CD4-positive, alpha-beta T cell treated with Interferon gamma for 1 hour (primary cell): Measurements from ENCODE around the gene PPP2R5D.
A peak's percentile ranks its signal among the peaks of the same experiment; 100 is the strongest.
"Not testable (repeated sequence)": the region's sequence is repeated elsewhere in the genome, so short reads cannot be mapped to it uniquely, and the experiment has no call there.

Source experiments
- DNase-seq: peaks from one replicate; pipeline ENCODE4 v3.0.0-alpha.2; 2020

PPP2R5D gene

DNA sequence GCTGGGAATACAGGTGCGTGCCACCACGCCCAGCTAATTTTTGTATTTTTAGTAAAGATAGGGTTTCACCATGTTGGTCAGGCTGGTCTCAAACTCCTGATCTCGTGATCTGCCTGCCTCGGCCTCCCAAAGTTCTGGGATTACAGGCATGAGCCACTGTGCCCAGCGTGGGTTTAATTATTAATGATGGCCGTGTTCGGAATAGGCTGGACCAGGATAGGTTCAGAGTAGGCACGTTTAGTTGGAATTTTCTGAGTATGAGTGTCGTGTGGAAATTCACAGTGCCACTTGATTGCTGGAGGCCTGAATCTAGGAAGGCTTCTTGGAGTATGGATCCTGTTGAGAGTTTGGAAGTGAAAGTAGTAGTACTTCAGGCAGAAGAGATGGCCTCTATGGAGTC, 13.8 kb downstream of the PPP2R5D start:
- not testable (repeated sequence) for DNase-seq

DNA sequence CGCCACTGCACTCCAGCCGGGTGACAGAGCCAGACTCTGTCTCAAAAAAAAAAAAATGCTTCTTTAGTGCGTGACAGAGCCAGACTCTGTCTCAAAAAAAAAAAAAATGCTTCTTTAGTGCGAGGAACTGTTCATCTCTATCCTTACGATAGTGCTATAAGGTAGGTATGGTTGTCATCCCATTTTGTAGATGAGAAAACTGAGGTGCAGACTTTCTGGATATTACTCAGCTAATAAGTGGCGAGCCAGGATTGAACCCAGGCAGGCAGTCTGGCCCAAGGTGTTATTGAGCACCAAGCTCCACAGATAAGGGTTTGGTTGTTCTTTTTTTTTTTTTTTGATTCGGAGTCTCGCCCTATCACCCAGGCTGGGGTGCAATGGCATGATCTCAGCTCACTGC, 17.5 kb downstream of the PPP2R5D start:
- no peak for DNase-seq

DNA sequence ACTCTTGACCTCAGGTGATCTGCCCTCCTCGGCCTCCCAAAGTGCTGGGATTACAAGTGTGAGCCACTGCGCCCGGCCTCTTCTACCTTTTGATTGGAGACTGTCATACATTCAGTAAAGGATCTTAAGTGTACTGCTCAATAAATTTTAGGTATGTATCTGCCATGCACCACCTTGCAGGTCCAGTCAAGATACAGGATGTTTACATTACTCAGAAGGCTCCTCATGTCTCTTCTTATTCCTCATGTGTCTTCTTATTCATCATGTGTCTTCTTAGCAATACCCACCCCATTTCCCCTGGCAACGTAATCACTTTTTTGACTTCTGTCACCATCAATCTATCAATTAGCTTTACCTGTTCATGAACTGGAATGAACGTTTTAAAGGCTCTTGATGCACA, 21.5 kb downstream of the PPP2R5D start:
- no peak for DNase-seq

DNA sequence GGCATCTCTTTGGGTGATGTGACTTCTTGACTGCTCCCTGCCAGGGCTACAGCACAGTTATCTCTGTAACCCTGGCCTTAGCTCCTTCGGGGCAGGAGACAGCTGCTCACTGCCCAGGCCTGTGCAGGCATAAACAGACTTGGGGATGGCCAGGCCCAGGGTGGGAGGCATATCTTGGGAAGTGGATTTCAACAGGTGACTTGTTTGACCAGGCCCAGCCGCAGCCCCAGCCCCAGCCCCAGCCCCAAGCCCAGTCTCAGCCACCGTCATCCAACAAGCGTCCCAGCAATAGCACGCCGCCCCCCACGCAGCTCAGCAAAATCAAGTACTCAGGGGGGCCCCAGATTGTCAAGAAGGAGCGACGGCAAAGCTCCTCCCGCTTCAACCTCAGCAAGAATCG, 21.9 kb downstream of the PPP2R5D start:
- no peak for DNase-seq

DNA sequence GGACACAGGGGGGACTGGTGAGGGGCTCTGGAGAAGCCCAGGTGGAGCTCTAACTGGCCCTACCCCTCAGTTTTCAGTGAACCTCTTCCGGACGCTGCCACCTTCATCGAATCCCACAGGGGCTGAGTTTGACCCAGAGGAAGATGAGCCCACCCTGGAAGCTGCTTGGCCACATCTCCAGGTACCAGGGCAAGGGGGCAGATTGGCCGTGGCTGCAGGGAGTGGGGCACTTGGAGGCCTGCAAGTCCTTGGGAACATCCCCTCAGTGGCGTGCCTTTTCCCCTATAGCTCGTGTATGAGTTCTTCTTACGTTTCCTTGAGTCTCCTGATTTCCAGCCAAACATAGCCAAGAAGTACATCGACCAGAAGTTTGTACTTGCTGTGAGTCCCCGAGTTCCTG, 22.8 kb downstream of the PPP2R5D start:
- DNase-seq: no peak

DNA sequence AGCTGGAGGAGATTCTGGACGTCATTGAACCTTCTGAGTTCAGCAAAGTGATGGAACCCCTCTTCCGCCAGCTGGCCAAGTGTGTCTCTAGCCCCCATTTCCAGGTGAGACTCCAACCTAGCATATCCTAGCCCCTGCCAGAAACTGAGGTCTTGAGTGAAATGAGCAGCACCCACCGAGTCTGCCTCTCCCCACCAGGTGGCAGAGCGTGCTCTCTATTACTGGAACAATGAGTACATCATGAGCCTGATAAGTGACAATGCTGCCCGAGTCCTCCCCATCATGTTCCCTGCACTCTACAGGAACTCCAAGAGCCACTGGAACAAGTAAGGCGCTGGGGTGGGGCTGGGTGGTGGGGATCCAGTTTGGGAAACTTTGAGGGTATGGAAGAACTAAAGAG, 24.8 kb downstream of the PPP2R5D start:
- no peak for DNase-seq

DNA sequence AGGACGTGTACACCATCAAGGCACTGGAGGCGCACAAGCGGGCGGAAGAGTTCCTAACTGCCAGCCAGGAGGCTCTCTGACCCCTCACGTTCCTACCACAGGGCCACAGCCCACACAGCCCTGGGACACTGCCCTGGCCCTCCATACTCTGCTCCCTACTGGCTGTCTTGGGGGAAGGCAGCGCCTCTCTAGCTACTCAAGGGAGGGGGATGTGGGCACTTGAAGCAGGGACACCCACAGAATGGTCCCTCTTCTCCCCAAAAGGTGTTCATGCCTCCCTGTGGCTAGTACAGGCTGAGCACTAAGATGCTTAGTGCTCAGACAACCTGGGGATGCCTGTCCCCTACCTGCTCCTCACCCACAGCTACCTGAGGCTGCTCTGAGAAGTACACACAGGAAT, 26.8 kb downstream of the PPP2R5D start:
- DNase-seq: no peak

DNA sequence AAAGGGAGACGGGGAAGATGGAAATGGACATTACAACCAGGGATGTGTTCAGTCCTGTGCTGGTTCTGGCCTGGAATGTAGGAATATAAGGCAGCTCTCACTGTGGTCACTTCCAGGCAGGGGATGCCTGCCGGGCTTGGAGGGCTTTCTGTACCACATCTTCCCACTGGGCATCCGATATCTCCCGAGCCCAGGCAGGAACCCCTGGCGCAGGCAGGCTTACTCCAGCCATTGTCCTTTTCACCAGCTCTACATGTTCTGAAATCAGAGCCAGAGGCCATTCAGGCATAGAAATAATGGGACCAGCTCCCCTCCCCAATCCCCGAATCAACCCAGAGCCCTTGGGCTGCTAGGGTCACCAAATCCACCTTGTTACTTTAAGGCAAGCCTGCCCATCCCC, 28.0 kb downstream of the PPP2R5D start:
- no peak for DNase-seq

DNA sequence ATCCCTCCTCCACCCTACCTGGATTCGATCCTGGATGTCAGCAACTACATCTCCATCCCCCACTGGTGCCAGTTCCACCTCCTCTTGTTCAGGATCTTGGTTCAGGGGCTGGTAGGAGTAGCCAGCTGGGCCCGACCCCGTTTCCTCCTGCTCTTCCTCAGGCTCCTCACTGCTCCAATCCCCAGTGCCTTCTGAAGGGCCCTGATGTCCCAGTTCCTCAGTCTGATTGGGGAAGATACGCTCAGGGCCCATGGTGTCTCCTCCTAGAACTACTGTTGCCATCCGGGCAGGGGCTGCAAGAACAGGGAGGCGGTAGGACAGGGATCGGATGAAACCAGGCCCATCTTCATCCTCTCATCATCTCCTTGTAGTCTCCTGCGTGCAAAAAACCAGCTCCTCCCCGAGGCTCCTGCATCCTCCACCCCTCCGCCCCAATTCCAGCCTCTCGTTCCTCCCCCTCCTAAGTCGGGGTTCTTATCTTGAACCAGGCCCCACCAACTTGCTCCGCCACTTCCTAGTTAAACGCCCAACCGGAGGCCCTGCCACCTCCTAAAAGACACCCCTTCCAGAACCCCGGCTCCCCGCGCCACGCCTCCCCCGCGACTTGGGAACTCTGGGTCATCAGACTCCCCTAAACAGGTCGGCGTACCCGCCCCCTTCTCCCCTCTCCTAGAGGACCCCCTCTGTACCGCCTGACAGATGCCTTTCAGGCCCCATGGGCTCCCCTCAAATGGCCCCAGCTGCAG, 28.9 kb downstream of the PPP2R5D start:
- no peak for DNase-seq

DNA sequence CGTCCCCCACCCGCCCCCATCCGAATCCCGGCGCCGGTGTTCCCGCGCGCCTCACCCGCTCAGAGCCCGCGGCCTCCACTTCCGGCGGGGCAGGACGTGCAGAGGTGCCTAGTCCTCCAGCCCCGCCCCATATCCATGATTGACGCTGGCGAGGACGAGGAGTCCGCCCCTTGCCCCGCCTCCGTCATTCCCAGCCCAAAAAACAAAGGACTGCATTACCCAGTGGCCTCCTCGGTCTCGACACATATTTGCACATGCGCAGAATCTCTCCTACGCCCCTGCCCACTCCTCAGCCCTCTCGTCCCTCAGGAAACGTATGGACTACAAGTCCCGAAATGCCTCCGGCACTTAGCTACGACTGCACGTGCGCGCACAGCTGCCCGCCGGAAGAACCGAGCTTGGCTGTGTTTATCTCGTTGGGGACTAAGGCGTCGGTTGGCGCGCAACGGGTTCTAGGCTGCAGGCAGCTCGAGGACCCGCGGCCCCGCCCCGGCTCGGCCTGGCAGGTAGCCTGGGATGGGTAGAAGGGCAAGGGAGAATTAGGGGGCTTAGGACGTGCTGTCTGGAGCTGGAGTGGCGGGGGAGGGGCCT, 29.6 kb downstream of the PPP2R5D start, which contains the start of the genes KLHDC3 and MEA1:
Gene KLHDC3 (plus strand): TSS at position 407 of the 591 bp plus-strand sequence. CDS start 2,944 bp downstream, outside the sequence.
Gene MEA1 (minus strand): TSS at position 104 of the 591 bp plus-strand sequence. CDS start 133 bp downstream, outside the sequence.
- peak; percentile 100 for DNase-seq

DNA sequence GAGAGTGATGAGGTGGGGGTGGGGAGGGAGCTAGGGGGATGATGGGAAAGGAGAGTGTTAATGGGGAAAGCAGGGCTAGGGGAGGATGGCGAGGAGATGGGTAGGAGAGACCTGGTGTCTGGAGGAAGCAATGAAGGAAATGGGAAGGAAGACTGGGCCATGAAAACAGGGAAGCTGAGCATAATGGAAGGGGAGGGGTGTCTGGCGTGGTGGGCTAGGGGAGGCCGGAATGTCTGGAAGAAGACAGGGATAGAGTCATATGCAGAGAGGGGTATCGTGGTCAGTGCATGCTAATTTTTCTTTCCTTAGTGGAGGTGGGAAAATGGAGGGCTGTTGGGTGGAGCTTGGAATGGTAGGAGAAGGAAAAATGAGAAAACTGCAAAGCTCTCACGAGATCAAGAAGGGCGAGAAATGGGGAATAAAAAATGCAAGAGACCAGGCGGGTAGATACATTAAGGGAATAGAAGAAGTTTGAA, 30.1 kb downstream of the PPP2R5D start:
- no peak for DNase-seq

DNA sequence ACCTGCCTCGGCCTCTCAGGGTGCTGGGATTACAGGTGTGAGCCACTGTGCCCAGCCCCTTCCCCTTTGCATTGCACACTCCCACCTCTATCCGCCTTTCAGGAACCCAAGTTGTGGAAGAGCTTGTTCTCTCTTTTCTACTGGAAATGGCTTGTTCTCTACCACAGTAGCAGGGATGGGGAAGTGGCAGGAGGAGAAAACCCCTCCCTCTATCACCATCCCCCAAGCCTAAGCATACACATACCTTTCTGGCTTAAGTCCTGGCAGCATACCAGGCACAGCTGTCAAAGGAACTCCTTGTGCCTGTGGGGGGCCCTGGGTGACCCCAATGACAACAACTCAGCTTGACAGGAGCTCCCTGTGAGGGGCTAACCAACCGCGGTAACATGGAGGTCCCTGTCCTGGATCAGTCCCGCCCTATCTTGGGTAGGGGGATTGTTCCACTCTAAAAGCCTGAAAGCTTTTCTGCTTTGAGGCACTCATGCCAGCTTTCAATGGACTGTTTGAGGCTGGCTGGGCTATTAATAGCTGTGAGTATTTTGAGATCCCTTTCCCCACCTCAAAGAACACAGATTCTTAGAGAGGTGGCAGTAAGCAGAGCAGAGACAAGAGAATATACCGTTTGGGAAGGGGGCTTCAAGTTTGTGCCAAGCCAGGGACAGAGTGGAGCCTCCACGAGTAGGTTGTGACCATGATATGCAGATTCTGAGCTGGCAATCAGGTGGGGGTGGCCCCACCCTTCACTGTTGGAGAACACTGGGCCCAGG, 32.0 kb downstream of the PPP2R5D start:
- no peak for DNase-seq

DNA sequence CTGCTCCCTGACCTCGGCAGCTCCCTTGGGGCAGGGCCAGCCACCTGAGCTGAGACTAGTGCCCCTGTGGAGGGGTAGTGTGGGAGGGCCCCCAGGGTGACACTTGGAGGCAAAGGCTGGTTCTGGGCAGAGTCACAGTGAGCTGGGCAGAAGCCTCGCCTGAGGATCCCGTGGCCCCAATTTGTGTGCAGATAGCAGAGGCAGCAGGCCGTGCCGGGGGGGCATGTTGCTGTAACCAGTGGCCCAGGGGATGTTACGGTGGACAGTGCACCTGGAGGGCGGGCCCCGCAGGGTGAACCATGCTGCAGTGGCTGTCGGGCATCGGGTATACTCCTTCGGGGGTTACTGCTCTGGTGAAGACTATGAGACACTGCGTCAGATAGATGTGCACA, 32.6 kb downstream of the PPP2R5D start:
- no peak for DNase-seq

DNA sequence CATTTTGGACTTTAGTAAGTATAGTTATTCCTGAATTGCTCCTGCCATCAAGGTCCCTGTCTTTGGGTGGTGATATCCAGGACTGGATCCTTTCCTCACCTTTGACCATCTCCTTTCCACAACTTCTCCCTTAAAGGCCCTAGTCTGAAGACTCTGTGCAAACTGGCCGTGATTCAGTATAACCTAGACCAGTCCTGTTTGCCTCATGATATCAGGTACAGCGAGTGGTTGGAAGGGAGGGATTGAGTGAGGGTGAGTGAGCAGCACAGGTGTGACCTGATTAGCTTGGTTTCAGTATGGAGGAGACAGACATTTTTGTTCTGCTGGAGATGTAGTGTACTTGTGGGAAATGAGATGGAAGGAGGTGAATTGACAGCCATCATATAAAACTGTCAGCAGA, 34.8 kb downstream of the PPP2R5D start:
- no peak for DNase-seq

DNA sequence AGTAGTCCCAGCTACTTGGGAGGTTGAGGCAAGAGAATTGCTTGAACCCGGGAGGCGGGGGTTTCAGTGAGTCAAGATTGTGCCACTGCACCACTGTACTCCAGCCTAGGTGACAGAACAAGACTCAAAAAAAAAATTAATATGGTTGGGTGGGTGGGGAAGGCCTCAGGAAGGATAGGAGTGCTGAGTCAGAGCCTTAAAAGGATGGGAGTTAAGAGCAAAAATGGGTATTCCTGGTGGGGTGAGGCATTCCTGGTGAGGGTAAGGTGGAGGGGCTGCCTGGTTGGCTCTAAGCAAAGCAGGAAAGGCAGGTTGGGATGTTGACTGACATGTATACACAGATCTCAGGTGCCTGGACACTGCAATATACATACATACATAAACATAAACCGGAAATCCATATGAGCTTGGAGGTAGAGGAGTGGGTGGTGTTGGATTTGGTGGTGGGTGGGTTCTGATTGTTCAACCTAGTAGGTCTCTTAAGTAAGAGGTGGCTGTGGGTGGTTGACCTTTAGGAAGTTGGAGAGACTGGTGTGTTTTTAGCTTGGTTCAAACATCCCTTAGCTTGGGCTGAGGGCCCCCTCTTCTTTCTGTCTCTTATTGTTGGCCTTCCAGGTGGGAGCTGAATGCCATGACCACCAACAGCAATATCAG, 35.8 kb downstream of the PPP2R5D start:
- no peak for DNase-seq

DNA sequence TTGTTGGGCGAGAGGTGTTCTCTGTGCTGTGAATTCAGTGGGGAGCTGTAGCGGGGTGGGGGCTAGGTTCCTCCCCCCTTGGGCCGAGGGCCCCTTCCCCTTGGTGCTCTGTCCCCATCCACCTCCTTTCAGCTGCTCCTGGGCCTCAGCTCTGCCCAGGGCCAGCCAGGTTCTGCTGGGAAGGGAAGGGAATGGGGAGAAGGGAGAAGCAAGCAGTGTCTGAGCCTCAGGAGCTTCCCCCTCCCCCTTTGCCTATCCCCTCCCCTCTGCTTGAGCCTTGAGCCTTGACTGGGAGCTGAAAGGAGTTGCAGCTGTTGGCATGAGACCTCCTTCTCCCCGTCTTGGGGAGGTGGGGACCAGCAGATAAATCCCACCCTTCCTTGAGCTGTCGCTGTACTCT, 36.5 kb downstream of the PPP2R5D start:
- DNase-seq: no peak

DNA sequence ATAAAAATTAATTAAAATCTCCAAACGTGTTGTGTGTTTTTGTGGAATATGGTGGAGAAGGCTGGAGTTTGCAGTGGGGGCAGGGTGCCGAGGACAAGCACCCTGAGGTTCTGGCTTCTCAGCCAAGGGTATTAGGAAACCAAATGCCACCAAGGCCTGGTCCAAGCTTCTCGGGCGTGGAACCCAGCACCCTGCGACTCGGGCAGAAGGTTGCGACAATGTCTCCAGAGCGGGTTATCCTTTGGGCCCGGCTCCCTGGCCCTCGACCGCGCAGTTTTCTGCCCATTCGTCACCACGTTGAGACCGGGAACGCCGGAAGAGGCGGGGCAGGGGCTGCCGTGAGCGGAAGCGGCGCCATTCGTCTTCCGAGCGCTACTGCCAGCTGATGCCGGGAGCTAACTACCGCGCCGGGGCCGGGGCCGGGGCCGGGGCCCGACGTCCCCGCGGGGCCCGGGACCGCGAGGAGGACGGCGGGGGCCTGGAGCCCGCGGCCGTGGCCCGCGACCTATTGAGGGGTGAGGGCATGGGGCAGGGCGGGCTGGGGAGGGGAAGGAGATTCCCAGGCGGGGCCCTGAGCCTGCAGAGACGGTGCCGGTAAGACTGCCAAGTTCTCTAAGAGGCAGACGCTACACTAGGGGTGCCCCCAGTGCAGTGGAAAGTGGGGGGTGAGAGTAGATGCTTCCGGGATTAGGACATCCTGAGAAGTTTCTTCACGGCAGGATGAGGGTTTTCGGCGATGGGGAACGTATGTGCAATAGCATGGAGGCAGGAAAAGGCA, 37.1 kb downstream of the PPP2R5D start, which contains the start of gene RRP36:
Gene RRP36 (plus strand): TSS at position 354 of the 778 bp plus-strand sequence. CDS start 32 bp downstream, at position 386.
- peak; percentile 47 for DNase-seq

DNA sequence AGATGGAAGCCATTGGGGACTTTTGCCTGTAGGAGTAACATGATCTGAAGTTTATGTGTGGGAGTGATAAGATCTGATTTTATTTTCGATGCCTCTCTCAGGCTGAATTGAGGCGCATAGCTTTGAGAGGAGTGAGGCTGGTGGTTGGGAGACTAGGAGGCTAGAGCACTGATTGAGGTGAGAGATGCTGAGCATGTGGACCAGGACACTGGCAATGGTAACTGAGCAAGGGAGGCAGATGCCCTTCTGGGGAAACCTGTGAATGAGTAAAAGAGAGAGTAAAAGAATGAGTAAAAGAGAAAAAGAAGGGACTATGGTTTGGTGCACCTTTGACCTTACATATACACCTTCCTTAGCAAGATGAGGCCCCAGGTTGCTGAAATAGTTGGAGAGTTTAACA, 40.1 kb downstream of the PPP2R5D start:
- no peak for DNase-seq

DNA sequence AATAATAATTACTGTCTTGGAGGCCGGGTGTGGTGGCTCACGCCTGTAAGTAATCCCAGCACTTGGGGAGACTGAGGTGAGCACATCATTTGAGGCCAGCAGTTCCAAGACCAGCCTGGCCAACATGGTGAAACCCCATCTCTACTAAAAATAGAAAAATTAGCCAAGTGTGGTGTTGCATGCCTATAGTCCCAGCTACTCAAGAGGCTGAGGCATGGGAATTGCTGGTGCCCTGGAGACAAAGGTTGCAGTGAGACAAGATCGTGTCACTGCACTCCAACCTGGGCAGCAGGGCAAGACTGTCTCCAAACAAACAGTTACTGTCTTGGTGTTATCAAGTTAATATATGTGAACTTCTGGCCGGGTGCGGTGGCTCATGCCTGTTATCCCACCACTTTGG, 42.0 kb downstream of the PPP2R5D start:
- no peak for DNase-seq

DNA sequence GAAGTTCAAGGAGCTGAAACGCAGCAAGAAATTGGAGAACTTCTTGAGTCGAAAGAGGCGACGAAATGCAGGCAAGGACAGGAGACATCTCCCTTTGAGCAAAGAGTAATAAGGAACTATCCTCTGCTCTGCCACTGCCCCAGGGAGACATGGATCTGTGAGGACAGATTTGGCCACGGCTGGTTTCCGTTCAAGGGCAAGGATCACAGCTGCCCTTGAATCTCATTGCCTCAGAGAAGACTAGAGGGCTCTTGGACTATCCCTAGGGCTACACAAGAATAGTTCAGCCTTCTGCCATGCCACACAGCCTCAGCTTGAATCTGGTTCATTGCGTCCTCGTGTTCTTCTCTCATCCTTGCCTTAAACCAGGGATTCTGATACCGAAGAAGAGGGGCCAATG, 44.8 kb downstream of the PPP2R5D start:
- no peak for DNase-seq

DNA sequence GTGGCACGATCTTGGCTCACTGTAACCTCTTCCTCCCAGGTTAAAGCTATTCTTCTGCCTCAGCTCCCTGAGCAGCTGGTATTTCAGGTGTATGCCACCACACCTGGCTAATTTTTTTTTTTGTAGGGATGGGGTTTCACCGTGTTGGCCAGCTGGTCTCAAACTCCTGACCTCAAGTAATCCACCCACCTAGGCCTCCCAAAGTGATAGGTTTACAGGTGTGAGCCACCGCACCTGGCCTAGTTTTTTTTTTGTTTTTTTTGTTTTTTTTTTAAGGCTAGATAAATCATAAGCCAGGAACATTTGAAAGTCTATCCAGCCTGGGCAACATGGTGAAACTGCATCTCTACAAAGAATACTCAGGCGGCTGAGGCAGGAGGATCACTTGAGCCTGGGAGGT, 48.0 kb downstream of the PPP2R5D start:
- no peak for DNase-seq

DNA sequence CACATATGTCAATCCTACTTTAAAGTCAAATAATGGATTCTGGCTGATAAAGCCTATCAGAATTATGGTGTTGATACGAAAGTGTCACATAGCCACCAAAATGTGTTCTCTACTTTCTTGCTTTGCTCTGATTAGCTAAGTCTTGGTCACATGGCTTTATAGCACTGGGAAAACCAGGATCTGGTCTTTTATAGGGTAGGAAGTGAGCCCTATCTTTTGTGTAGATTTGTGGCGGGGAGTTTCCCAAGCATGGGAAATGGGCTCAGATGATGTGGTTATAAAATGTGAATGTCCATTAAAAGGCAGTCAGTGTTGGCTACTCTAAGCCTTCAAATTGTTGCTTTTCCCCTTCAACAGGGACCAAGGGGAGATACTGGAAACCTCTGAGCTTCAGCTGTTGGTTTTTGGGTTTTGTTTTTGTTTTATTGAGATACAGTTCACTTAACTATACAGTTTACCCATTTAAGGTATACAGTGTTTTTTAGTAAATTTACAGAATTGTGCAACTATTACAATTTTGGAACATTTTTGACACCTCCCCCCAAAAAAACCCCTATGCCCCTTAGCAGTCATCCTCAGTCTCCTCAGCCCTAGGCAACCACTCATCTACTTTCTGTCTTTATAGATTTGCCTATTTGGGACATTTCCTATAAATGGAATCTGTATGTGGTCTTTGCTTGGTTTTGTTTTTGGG, 49.3 kb downstream of the PPP2R5D start:
- DNase-seq: no peak
